Ammon's horn (tissue), 1 donor: ENCODE data around the gene BZW2.
A peak's percentile ranks its signal among the peaks of the same experiment; 100 is the strongest.

Experiments used
- DNase-seq: peaks from one replicate; pipeline ENCODE4 v3.0.0-alpha.2; 2016; ENCODE audit warnings: low spot score

The BZW2 gene

DNA sequence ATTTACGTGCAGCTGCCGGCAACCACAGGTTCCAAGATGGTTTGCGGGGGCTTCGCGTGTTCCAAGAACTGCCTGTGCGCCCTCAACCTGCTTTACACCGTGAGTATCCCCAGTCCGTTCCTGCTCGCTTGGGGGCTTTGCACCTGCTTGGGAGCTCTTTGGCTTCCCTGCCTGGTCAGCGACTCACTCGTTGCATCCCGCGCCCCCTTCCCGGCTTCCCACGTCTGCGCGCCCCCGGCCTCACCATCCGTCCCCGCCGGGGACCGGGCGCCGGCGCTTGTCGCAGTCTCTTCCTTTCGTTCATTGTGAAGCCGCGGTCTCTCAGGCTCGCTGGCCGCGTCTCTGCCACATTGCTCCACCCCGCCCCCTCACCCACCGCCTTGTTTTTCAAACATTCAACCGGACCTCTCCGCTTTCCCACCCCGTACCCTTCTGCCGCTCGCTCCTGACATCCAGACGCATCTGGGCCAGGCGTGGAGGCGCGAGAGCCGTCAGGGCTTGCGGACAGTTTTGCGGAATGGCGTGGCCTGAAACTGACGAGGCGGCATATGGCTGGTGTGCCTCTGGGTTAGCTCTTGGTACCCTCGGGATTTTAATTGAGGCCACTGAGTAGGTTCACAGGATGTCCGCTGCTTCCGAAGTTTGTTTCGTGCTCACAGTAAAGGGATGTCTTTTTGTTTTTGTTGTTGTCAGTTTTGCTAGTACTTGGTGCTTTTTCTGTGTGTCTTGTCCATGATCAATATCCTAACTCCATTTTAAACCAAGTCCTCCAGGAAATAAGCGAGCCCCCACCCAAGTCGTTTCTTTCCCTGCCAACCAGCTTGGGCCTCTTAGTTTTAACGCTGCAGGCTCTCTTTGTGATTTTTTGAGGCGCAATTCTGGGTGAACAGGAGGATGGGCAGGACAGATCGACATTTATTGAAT, 108.2 kb downstream of the BZW2 start:
- peak; percentile 19 for DNase-seq

DNA sequence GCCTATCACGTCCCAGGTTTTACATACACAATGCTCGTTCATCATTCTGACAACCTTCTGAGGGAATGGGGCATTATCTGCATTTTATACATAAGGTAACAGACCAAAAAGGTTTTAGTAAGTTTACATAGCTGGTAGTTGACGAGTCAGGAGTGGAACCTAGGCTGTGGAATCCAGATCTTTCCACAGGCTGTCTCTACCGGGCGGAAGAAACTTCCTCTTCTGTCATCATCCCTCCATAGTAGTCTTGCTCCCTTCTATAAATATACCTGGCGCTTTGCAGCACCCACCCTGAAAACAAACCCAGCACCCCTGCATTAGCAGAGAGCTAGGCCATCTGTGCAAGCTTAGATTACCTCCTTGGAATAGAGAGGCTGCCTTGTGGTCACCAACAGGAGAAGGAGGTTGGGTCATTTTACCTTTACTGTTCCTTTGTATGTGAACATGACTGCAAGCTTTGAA, 108.9 kb downstream of the BZW2 start:
- DNase-seq, result no peak

DNA sequence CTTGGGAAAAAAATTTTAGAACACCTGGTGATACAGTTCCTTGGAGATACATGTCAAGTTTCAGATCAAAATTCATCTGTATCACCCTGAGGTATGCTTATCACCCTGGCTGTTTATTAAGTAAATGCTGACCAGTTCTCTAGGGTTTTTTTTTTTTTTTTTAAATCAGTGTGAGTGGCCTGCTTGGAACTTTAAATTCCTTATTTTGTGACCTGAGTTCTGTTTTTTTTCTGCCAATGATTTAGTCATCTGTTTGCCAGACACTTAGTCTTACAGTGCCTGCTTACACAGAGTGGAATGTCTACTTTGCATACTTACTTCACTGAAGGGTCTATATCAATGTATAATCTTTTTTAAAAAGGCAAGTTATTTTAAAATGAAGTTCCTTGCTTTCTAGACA, 109.4 kb downstream of the BZW2 start:
- DNase-seq, result no peak
